GM21526 (cell line): ENCODE measurements around the gene CDKN2B-AS1.

ENCODE experiments used
- ATAC-seq: cut with Tn5 transposase; IDR thresholded peaks from one replicate; pipeline ENCODE4 v1.9.1; 2021; ENCODE audit warnings: moderate library complexity; ENCODE audit not compliant: unreplicated experiment, low FRiP score

Gene CDKN2B-AS1

DNA sequence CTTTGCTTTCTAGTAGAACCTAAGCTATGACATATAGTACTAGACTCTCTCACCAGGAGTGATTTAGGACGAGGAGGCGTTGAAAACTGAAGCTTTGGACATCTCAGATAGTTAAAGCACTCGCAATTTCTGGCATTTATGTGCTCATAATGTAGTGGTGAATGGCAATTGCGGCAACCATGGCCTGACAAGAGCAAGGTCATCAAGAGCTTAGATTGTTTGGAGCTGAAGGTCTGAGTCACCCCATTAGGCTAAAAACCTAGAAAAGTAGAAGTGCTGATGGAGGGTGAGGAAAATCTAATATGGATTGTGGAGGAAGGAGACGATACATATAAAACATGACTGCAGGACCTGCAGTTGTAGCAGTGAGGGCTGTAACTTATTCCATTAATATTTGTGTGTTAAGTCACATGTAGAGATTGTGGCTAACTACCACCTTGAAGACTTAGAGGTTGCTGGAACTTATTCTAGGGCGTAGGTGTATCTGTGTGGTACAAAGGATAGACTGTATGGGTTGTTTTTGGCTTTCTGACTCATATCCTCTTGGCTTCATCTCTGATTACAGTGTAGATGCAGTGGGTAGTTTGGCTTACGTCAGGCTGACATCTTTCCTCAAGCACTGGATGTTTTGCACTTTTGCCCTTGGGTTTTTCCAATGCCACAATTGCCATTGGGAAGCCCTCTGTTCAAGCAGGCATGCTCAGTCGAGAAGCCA, 153.4 kb downstream of the CDKN2B-AS1 start:
- no peak for ATAC-seq

DNA sequence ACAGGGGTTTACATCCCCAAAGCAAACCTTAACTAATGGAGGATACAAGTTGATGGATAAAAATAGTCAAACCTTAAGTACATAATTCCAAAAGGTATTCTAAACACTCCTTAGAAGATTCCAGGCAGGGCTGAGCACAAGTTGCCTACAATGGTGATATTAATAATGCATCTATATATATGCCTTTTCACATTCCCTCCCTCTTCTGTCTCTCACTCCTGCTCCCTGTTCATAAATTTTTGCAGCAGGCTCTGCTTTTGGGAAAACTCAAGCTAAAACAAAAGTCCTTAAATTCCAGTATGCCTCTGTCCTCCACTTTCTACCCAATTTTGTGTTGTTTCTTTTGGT, 153.9 kb downstream of the CDKN2B-AS1 start:
- no peak for ATAC-seq

DNA sequence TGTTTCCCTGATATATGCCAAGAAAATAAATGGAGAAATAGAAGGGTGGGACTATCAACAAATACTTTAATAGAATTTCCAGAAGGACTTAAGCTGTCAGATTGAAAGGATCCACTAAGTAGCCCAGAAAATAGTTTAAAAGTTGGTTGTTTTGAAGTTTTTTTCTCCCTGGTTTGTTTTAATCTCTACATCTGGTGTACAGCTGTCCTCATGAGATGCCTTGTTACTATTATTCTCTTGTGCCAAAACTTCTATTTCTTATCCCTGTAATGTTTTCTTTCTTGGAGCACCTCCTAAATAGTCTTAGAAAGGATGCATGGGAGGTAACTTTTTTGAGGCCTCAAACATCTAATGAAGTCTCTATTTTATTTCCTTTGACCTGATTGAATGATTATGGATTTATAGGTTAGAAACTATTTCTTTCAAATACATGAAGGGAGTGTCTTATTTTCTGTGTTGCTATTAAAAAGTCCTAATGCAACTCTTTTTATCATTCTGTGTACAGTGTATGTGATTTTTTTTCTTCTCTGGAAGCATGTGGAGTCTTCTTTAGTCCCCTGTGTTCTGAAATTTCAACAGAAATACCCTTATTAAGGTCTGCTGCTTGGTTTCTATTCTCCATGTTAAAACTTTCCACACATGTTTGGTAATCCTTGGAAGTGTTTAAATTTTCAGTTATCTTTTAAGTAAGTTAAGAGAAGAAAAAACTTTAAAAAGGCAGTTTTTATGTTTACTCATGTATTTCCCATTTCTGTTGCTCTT, 154.5 kb downstream of the CDKN2B-AS1 start:
- no peak for ATAC-seq

DNA sequence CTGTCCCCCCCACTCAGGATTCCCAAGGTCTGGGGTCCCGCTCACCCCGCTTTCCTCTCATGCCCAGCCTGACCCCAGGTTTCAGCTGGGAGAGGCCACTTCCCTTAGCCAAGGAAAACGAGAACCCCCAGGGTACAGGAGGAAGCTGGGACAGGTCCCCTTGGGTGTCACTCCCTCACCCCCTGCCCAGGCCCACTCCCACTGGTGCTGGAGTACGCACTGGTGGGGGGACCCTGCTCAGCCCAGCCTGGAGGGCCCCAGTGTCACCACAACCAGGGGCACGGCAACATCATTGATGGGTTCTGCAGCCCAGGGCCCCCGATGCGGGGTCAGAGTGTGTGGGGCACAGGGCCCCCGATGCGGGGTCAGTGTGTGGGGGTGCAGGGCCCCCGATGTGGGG, 159.5 kb downstream of the CDKN2B-AS1 start:
- ATAC-seq: no peak

DNA sequence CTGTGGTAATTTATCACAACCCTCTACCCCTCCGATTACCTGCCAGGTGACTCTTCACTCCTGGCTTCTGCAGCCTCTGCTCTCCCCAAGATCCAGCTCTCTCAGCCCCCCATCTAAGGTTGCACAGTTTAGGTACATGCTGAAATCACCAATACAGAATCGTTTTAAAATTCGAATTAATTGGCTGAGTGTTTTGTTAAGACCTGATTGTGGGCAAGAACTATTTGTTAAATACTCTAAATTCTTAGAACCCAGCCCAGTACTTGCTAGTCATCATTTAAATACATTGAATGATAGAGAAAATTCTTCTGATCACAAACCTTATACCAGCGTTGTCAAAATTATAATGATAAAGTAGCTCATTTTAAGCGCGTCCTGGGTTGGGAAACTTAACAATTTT, 162.0 kb downstream of the CDKN2B-AS1 start:
- no peak for ATAC-seq

DNA sequence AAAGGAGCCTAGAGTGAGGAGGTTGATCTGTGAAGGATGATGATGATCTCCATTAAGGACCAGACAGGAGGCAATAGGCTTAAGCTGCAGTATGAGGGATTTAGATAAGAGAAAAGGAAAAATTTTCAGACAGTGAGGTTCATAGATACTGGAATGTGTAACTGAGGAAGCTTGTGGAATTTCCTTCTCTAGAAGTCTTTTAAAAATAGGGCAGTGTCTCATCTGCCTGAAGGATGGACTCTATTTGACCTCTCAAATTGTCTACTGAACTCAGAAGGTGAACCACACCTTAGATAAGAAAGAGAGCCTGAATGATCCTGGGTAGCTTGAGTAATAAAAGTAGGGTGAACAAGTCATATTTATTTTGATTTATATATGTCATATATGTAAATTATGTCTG, 162.7 kb downstream of the CDKN2B-AS1 start:
- ATAC-seq: no peak

DNA sequence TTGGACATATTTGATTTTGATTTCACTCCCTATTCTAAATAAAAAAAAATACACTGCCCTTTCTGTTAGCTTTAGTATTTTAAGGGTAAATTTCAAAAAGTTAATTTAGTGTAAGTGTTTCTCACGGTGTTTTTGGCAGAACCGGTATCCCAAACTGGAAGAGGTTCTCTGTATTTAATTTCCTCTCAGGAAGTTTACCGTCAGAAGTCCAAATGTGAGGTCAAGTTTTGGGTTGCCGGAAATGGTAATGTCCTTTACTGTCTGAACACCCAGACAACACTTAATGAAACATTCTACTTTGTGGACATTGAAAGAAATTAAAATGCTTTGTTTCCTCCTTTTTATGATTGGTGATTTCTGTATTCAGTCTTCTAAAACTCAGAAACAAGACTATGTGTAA, 163.2 kb downstream of the CDKN2B-AS1 start:
- ATAC-seq: no peak

DNA sequence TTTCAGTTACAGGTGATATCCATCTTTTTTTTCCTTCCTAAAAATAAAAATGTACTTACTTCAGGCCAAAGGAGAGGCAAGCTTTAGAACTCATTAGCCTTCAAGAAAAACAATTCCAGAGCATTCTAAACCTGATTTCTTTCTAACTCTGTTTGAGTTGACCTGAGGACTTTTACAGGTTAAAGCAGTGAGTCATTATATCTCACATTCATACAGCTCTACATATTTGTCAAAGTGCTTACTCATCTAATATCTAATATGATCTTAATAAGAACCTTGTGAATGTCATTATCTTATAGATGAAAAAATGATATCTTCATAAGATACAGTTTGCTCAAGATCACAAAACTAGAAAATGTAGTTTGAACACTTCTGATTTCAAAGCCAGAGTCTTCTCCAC, 163.7 kb downstream of the CDKN2B-AS1 start:
- no peak for ATAC-seq

DNA sequence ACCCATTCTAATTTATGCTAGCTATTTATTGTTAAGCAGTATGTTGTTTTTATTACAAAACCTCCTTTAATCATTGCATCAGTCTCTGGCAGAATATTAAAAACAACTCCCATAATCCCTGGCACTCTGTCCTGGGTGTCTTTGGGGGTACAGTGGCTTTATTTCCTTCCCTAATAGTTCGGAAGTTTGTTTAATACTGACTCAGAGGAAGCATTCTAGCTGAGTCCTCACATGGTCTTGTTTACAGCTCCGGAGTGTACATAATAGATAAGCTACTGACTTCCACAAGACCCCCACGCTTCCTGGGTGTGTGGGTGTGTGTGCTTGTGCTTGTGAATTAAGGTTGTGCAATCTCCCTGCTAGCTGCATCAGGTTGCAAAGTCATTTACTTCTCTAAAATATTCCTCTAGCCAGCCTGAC, 164.3 kb downstream of the CDKN2B-AS1 start:
- ATAC-seq: no peak

DNA sequence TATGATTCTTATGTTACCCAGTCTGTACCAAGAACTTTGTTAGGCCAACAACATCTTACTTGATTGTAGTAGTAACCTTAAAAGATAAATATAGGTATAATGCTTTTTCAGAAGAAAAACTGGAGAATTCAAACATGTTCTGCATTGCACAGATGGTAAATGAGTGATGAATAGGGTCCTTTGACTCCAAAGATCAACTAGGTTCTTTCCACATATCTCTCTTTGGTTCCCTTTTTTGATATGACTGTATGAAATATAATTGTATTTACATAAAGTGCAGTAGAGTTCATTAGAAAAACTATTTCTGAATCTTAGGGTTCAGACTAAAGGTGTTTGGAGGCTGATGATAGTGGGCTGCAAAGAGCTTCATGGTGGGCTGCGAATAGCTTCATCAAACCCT, 165.0 kb downstream of the CDKN2B-AS1 start:
- no peak for ATAC-seq

DNA sequence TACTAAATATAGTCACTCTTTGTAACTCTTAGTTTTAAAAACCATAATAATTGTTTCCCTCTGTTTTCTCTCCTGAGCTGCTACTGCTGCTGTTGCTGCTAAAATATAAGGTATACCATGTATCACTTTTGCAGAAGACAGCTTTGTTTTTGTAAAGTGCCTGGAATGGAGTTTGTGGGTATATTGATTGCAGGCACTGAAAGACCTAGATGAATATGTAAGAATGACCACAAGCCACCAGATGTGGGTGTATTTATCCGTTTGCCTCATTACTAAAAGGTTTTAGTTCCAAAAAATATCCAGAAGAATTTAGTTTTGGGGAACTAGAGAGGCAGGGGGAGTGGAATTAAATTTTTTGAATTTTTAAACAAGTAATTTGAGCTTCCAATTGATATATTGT, 165.6 kb downstream of the CDKN2B-AS1 start:
- no peak for ATAC-seq

DNA sequence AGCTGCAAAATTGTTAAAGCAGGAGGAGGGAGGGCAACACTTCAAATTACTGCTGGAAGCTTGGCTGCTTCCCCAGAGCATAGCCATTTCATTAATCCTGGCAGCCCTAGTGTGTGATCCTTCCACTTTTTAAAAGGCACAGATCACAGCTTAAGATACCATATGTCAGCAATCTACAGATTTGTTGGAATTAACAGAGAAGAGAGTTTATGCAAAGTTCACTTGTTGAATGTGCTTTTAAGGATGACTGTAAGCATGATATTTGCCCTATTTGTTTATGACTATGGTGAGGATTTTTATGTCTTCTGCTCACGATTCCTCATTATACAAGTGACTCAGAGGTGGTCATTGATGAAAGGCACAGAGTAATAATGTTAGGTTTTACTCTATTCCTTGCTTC, 170.6 kb downstream of the CDKN2B-AS1 start:
- no peak for ATAC-seq

DNA sequence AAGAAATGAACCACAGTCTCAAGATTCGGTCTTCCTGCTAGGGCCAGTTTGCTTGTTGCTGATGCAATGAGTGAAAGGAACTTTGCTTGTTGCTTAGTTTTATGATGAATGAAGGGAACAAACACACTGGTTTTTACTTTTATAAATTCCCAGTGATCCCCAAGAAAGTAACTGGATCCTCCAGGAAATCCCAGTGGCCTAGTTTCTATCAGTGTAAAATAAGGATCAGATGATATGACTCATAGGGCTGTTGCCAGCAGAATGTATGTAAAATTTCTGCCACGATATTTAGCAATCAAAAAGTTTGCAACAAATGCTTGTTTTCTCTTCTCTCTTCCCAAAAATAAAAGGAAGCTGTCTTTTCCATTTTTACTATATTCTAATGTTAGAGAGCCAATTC, 174.7 kb downstream of the CDKN2B-AS1 start:
- ATAC-seq: no peak

DNA sequence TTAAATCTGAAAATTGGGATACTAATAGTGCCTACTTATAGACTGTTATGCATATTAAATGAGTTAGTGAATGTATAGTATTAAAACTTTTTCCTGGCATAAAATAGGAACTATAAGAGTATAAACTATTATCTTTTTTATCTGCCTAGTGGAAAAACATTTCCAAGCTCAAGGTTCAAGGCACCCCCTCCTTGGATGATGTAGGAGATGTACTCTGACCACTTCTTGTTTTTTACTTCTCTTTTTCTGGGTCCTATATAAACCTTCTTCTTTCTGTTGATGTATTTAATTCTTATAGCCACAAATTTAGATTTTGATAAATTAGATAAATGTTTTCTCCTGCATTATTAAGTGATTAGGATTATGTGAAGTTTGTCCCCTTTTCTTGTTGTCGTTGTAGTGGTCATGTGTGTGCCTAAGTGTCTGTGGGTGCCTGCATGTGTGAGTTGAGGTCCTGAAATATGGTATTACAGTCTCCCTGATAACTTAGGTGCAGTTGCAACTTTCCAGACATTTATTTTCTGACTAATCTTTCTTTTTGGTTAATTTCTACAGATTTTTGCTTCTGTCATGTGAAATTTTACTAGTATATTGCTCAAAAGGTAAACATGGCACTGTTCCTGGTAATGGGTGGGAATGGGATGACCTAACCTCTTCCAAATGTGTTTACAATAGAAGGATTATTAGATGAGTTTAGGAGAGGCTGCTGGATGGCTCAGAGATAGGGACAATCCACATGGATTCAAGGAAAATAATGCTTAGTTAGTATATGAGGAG, 175.3 kb downstream of the CDKN2B-AS1 start:
- no peak for ATAC-seq
